Esophagus muscularis mucosa (tissue), 4 donors: ENCODE data around the gene F7. TPM values are rescaled to one million over a fixed set of nuclear protein-coding genes. Genes with fewer than 3 reads are reported as not detected.

Experiments
- DNase-seq: peaks from one replicate; pipeline ENCODE4 v3.0.0-alpha.2; 2017; ENCODE audit errors: extremely low spot score
- H3K27ac ChIP-seq, 4 donors: fragments of 200-600 bp; sonication (generic); replicated peaks in 1 of 4; 1 replicate in 3 of 4; 2 replicates in 1 of 4; pipeline ENCODE4 v1.5.1; 2016 to 2019; ENCODE audit warnings: mild to moderate bottlenecking in 1 of 4
- H3K27me3 ChIP-seq, 4 donors: fragments of 200-600 bp; sonication (generic); one replicate each; pipeline versions ENCODE4 v1.5.1 to v1.6.0; 2016 to 2019
- H3K36me3 ChIP-seq, 4 donors: fragments of 200-600 bp; sonication (generic); one replicate each; pipeline ENCODE4 v1.5.1; 2016 to 2019
- H3K4me1 ChIP-seq, 4 donors: fragments of 200-600 bp; sonication (generic); one replicate each; pipeline ENCODE4 v1.5.1; 2016 to 2019
- H3K4me3 ChIP-seq, 4 donors: fragments of 200-600 bp; sonication (generic); 1 replicate in 2 of 4; 2 replicates in 2 of 4; pipeline ENCODE4 v1.5.1; 2016 to 2019; ENCODE audit warnings: mild to moderate bottlenecking in 4 of 4, moderate library complexity in 1 of 4
- H3K9me3 ChIP-seq, 4 donors: fragments of 200-600 bp; sonication (generic); 1 replicate in 3 of 4; 2 replicates in 1 of 4; pipeline ENCODE4 v1.5.1; 2016 to 2019
- CTCF ChIP-seq, 3 experiments: fragments of 200-600 bp in 2 of 3; fragments of 450-650 bp in 1 of 3; sonication (generic) in 2 of 3; IDR thresholded peaks; one replicate each; pipeline ENCODE4 v1.5.1; 2017 to 2019; ENCODE audit warnings: antibody characterized with exemption in 3 of 3, mild to moderate bottlenecking in 2 of 3, moderate library complexity in 1 of 3
- EP300 ChIP-seq: sonication (generic); formaldehyde crosslinking; IDR thresholded peaks from one replicate; pipeline ENCODE4 v1.6.1; 2017; ENCODE audit warnings: antibody characterized with exemption
- POLR2A ChIP-seq: fragments of 450-650 bp; IDR thresholded peaks from one replicate; pipeline ENCODE4 v1.6.1; 2017; ENCODE audit warnings: antibody characterized with exemption, moderate library complexity, mild to moderate bottlenecking, low read depth
- POLR2AphosphoS5 ChIP-seq, 2 donors: sonication (generic); formaldehyde crosslinking; IDR thresholded peaks; one replicate each; pipeline ENCODE4 v1.6.1; 2017; ENCODE audit warnings: antibody characterized with exemption in 2 of 2
- WGBS: methylation state at CpG from one replicate; pipeline ENCODE4 v1.1.5; 2018; 5-methylcytosine and 5-hydroxymethylcytosine counted together
- intact Hi-C: fragments of 100-400 bp; cut with DNase I; formaldehyde crosslinking; loops from one replicate; pipeline ENCODE4 v1.15.1; 2023
- total RNA-seq, 4 donors: library from RNA; depleted of rRNA; stranded (reverse); fragments of >200 nt; gene quantifications; one replicate each; pipeline versions ENCODE4 v1.1.0 to v1.2.1, GENCODE V29; 2016

F7 gene
- total RNA-seq, 4 donors from 2014 or later, result 0.66 to 1.6 TPM; not detected in 2

- H3K27ac ChIP-seq, result no peak overlapping the region
- no peaks in the 10 kb centered on the region for H3K27me3 ChIP-seq
- DNase-seq, result no peak
- intact Hi-C loops, result no loop called here
- no peak for TF ChIP-seq EP300
- TF ChIP-seq POLR2A, result no peak
- TF ChIP-seq CTCF (IDR thresholded peaks at IDR 0.05), result no peak
- H3K4me1 ChIP-seq, result peaks cover 13 to 17% (median 14%) of the 10 kb centered on the region in 4 donors
- H3K9me3 ChIP-seq, result no peaks in the 10 kb centered on the region
- 97% methylated on average over 13 of the region's 13 CpGs for WGBS
- peaks cover 0 to 5% (median 0%) of the 10 kb centered on the region in 4 donors for H3K36me3 ChIP-seq
- H3K4me3 ChIP-seq, result no peak overlapping the region
Measured at GRCh38 chr13:113148407-113148806, 42.8 kb downstream of the F7 start.

- Histone ChIP-seq H3K4me3 (no peak overlapping the region), H3K27ac (no peak overlapping the region), H3K36me3 (peaks cover 0 to 4% (median 0%) of the 10 kb centered on the region in 4 donors), H3K27me3 (no peaks in the 10 kb centered on the region), H3K4me1 (peaks cover 15 to 20% (median 17%) of the 10 kb centered on the region in 4 donors), H3K9me3 (no peaks in the 10 kb centered on the region)
- 93% methylated on average over 28 of the region's 38 CpGs for WGBS
- TF ChIP-seq EP300 (no peak), POLR2A (no peak), POLR2AphosphoS5 (IDR thresholded peaks at IDR 0.05) (no peak), CTCF (IDR thresholded peaks at IDR 0.05) (no peak)
- no peak for DNase-seq
- intact Hi-C loops, result no loop called here
Measured at GRCh38 chr13:113148940-113149503, 43.4 kb downstream of the F7 start.

GRCh38 chr13:113149711-113150549 is 44.3 kb downstream of the F7 start:
- intact Hi-C loops, result loop anchor here (5.0 to 10.0 kb wide), 3 partner anchors 113 to 335 kb away; partner anchors contain the start of gene GRTP1
- no peak for DNase-seq
- TF ChIP-seq CTCF (IDR thresholded peaks at IDR 0.05) (no peak), POLR2A (no peak), EP300 (no peak), POLR2AphosphoS5 (IDR thresholded peaks at IDR 0.05) (no peak)
- WGBS, result 91% methylated on average over 18 of the region's 26 CpGs
- no peak overlapping the region for H3K27ac ChIP-seq
- H3K27me3 ChIP-seq, result no peaks in the 10 kb centered on the region
- H3K4me3 ChIP-seq, result no peak overlapping the region
- H3K36me3 ChIP-seq, result no peaks in the 10 kb centered on the region
- H3K4me1 ChIP-seq, result peaks cover 18 to 25% (median 22%) of the 10 kb centered on the region in 4 donors
- H3K9me3 ChIP-seq, result no peaks in the 10 kb centered on the region

- 91% methylated on average over 31 of the region's 31 CpGs for WGBS
- Histone ChIP-seq H3K4me1 (peaks cover 18 to 25% (median 22%) of the 10 kb centered on the region in 4 donors), H3K9me3 (no peaks in the 10 kb centered on the region), H3K4me3 (no peak overlapping the region), H3K27ac (no peak overlapping the region), H3K36me3 (no peaks in the 10 kb centered on the region), H3K27me3 (no peaks in the 10 kb centered on the region)
- TF ChIP-seq POLR2AphosphoS5 (IDR thresholded peaks at IDR 0.05), result no peak
- intact Hi-C loops, result loop anchor here (5.0 to 10.0 kb wide), 3 partner anchors 113 to 334 kb away; partner anchors contain the start of gene GRTP1
- DNase-seq, result no peak
Measured at GRCh38 chr13:113150550-113151365, 45.2 kb downstream of the F7 start.
